PC-3 (cell line): ENCODE measurements around the gene C1QL1. TPM values are rescaled to one million over a fixed set of nuclear protein-coding genes. Genes with fewer than 3 reads are reported as not detected.

ENCODE experiments used
- ATAC-seq: fragments of 200-7000 bp; cut with Tn5 transposase; 2 replicates; pipeline ENCODE4 v1.9.1; 2020; ENCODE audit warnings: mild to moderate bottlenecking, moderate library complexity
- BruUV-seq: library from RNA; stranded (reverse); fragments of 400-500 nt; replicated peaks from 2 replicates; lab custom pipeline; 2021; lab: Mats Ljungman, UMichigan
- CTCF ChIA-PET: fragments of 300-600 bp; sonication (Branson Sonifier 250); formaldehyde crosslinking; loops from one replicate; lab custom pipeline; 2022; ENCODE audit warnings: antibody characterized with exemption; lab: Charles Lee
- POLR2A ChIA-PET: fragments of 300-600 bp; sonication (Branson Sonifier 250); formaldehyde crosslinking; loops from one replicate; lab custom pipeline; 2022; ENCODE audit warnings: antibody characterized with exemption; ENCODE audit not compliant: unreplicated experiment; lab: Charles Lee
- DNase-seq: peaks from one replicate; pipeline ENCODE4 v3.0.0-alpha.2; 2015
- H2AFZ ChIP-seq: fragments of 300-600 bp; sonication (generic); 2 replicates; pipeline ENCODE4 v1.6.0; 2016; ENCODE audit warnings: antibody characterized with exemption, low read length
- H3F3A ChIP-seq: fragments of 300-600 bp; sonication (generic); one replicate; pipeline ENCODE4 v1.6.0; 2017; ENCODE audit warnings: antibody characterized with exemption, low read length, control low read depth, mild to moderate bottlenecking; ENCODE audit not compliant: unreplicated experiment
- H3K27ac ChIP-seq: fragments of 300-600 bp; sonication (generic); 2 replicates; pipeline ENCODE4 v1.5.1; 2016; ENCODE audit warnings: mild to moderate bottlenecking, low read length
- H3K27me3 ChIP-seq: fragments of 300-600 bp; sonication (generic); 2 replicates; pipeline ENCODE4 v1.6.1; 2016; ENCODE audit warnings: low read length, mixed read lengths
- H3K36me3 ChIP-seq: fragments of 300-600 bp; sonication (generic); 2 replicates; pipeline ENCODE4 v1.6.1; 2016; ENCODE audit warnings: low read depth, mixed run types, low read length, mixed read lengths
- H3K4me1 ChIP-seq: fragments of 300-600 bp; sonication (generic); 2 replicates; pipeline ENCODE4 v1.5.1; 2016; ENCODE audit warnings: low read length; ENCODE audit not compliant: insufficient read depth
- H3K4me2 ChIP-seq: fragments of 300-600 bp; sonication (generic); 2 replicates; pipeline ENCODE4 v1.6.0; 2016; ENCODE audit warnings: low read length
- H3K4me3 ChIP-seq: fragments of 300-600 bp; sonication (generic); 2 replicates; pipeline ENCODE4 v1.5.1; 2016; ENCODE audit warnings: mild to moderate bottlenecking, low read length, mixed read lengths
- H3K79me2 ChIP-seq: fragments of 300-600 bp; sonication (generic); 2 replicates; pipeline ENCODE4 v1.6.1; 2017; ENCODE audit warnings: low read length, mixed read lengths
- H3K9ac ChIP-seq: fragments of 300-600 bp; sonication (generic); 2 replicates; pipeline ENCODE4 v1.6.0; 2016; ENCODE audit warnings: mild to moderate bottlenecking, low read length
- H3K9me2 ChIP-seq: fragments of 300-600 bp; sonication (generic); replicated peaks from 2 replicates; pipeline ENCODE4 v1.6.1; 2016; ENCODE audit warnings: mixed run types, low read length, mixed read lengths
- H3K9me3 ChIP-seq: fragments of 300-600 bp; sonication (generic); 2 replicates; pipeline ENCODE4 v1.6.1; 2016; ENCODE audit warnings: low read length, mixed read lengths
- H4K20me1 ChIP-seq: fragments of 300-600 bp; sonication (generic); 2 replicates; pipeline ENCODE4 v1.6.1; 2016; ENCODE audit warnings: low read length, mixed read lengths
- CTCF ChIP-seq: fragments of 300-600 bp; sonication (generic); conservative IDR thresholded peaks from 2 replicates; pipeline ENCODE4 v1.5.1; 2017; ENCODE audit warnings: antibody characterized with exemption, low read depth, mild to moderate bottlenecking, low read length
- EZH2 ChIP-seq: fragments of 300-600 bp; sonication (generic); IDR thresholded peaks from one replicate; pipeline ENCODE4 v1.6.1; 2017; ENCODE audit warnings: antibody characterized with exemption, mild to moderate bottlenecking, low read length; ENCODE audit not compliant: unreplicated experiment
- EZH2phosphoT487 ChIP-seq: fragments of 300-600 bp; sonication (generic); IDR thresholded peaks from 2 replicates; pipeline ENCODE4 v1.6.1; 2018; ENCODE audit warnings: mild to moderate bottlenecking, antibody characterized with exemption, low read length, borderline replicate concordance
- intact Hi-C: fragments of 100-400 bp; cut with micrococcal nuclease; formaldehyde crosslinking; loops from 2 replicates; pipeline ENCODE4 v1.9.0; 2023
- total RNA-seq: library from RNA; depleted of rRNA; stranded (reverse); fragments of >200 nt; gene quantifications from 2 replicates; pipeline ENCODE4 v1.2.3, GENCODE V29; 2014

Gene C1QL1
- total RNA-seq, 1 experiment from 2014 or later, result 2.8 TPM

- no TSS peak for BruUV-seq
- no peaks in the 10 kb centered on the region for H3K36me3 ChIP-seq
- H3K9ac ChIP-seq, result no peak overlapping the region
- POLR2A ChIA-PET, result no interaction called here
- no peak for ATAC-seq
- no peak overlapping the region for H3K4me2 ChIP-seq
- no peaks in the 10 kb centered on the region for H3K9me3 ChIP-seq
- H3K27me3 ChIP-seq, result peaks cover 6% of the 10 kb centered on the region
- no peaks in the 10 kb centered on the region for H3F3A ChIP-seq
- intact Hi-C loops, result no loop called here
- H2AFZ ChIP-seq, result no peak overlapping the region
- peaks cover 18% of the 10 kb centered on the region; the same call in 1 of the 2 replicates for H3K4me1 ChIP-seq
- CTCF ChIA-PET, result no interaction called here
- H4K20me1 ChIP-seq, result no peaks in the 10 kb centered on the region
- DNase-seq, result no peak
- no peaks in the 10 kb centered on the region for H3K9me2 ChIP-seq
- TF ChIP-seq EZH2phosphoT487 (no peak), EZH2 (no peak), CTCF (no peak)
- H3K4me3 ChIP-seq, result no peak overlapping the region
- no peak overlapping the region for H3K27ac ChIP-seq
- no peaks in the 10 kb centered on the region for H3K79me2 ChIP-seq
Measured at GRCh38 chr17:44971776-44972483, 3.8 kb upstream of the C1QL1 start.

- H3K9ac ChIP-seq, result no peak overlapping the region
- H3F3A ChIP-seq, result no peaks in the 10 kb centered on the region
- no peaks in the 10 kb centered on the region for H4K20me1 ChIP-seq
- CTCF ChIA-PET, result no interaction called here
- H3K4me1 ChIP-seq, result peaks cover 18% of the 10 kb centered on the region; the same call in 1 of the 2 replicates
- POLR2A ChIA-PET, result no interaction called here
- ATAC-seq (no peak), DNase-seq (no peak)
- H3K27ac ChIP-seq, result no peak overlapping the region
- no peak for TF ChIP-seq CTCF
- H3K36me3 ChIP-seq, result no peaks in the 10 kb centered on the region
- H3K9me2 ChIP-seq, result no peaks in the 10 kb centered on the region
- no peak overlapping the region for H2AFZ ChIP-seq
- peaks cover 14% of the 10 kb centered on the region for H3K27me3 ChIP-seq
- no peaks in the 10 kb centered on the region for H3K79me2 ChIP-seq
- intact Hi-C loops, result no loop called here
- no TSS peak for BruUV-seq
- H3K9me3 ChIP-seq, result no peaks in the 10 kb centered on the region
- no peak overlapping the region for H3K4me3 ChIP-seq
- H3K4me2 ChIP-seq, result no peak overlapping the region
Measured at GRCh38 chr17:44970136-44970741, 2.1 kb upstream of the C1QL1 start.

GRCh38 chr17:44969144-44969780 is 1.2 kb upstream of the C1QL1 start:
- Histone ChIP-seq H3K79me2 (no peaks in the 10 kb centered on the region), H3K4me3 (no peak overlapping the region), H3K9ac (no peak overlapping the region), H3K4me1 (peaks cover 18% of the 10 kb centered on the region; the same call in 1 of the 2 replicates), H3K27me3 (peaks cover 14% of the 10 kb centered on the region), H3K4me2 (peak overlapping the region; percentile 96), H3K9me3 (no peaks in the 10 kb centered on the region), H3K27ac (no peak overlapping the region), H2AFZ (no peak overlapping the region), H4K20me1 (no peaks in the 10 kb centered on the region), H3K36me3 (no peaks in the 10 kb centered on the region), H3K9me2 (no peaks in the 10 kb centered on the region), H3F3A (no peaks in the 10 kb centered on the region)
- no TSS peak for BruUV-seq
- ChIA-PET CTCF (interaction anchor here (0.6 kb wide), 1 partner anchor 11 kb away, joined by 3 read pairs; no protein-coding TSS in a partner anchor), POLR2A (no interaction called here)
- TF ChIP-seq CTCF (no peak), EZH2phosphoT487 (no peak), EZH2 (no peak)
- intact Hi-C loops, result no loop called here
- DNase-seq, result no peak
- ATAC-seq, result no peak
